ENCODE measurements around the gene COPG2. TPM values are rescaled to one million over a fixed set of nuclear protein-coding genes. Genes with fewer than 3 reads are reported as not detected.

The COPG2 gene
- total and polyA plus RNA-seq, 2 experiments from 2014 or later, result 4.9 to 66.3 TPM

DNA sequence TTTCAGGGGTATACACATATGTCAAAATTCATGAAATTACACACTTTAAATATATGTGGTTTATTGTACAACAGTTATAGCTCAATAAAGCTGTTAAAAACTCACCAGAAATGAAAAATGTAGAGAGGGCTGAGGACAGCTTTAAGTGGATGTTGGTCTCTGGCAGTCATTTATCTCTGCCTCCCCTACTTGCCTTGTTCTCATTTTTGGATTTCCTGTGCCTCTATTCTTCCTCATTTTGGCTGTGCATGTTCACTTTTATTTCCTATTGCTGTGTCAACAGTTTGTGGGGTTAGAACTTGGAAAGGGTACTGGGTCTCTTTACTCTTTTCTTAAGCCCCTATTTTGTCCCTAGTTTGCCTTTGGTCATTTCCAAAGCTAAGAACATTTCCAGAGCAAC is 195.3 kb downstream of the COPG2 start:
- Mint-ChIP-seq H3K27me3 (ENCODE audit: insufficient read depth, low read depth, poor library complexity) (peaks cover 5% of the 10 kb centered on the region), H3K4me1 (peaks cover 20% of the 10 kb centered on the region), H3K27ac (no peak overlapping the region), H3K4me3 (no peak overlapping the region), H3K36me3 (ENCODE audit: low read depth) (no peaks in the 10 kb centered on the region), H3K9me3 (no peaks in the 10 kb centered on the region)
- Histone ChIP-seq H3K27ac (ENCODE audit: low read depth) (no peak overlapping the region), H3F3A (replicated peaks; ENCODE audit: low read depth) (no peaks in the 10 kb centered on the region), H2AFZ (peak overlapping the region; percentile 77), H3K27me3 (ENCODE audit: insufficient read depth) (no peaks in the 10 kb centered on the region), H4K20me1 (replicated peaks; ENCODE audit: insufficient read depth) (no peaks in the 10 kb centered on the region), H3K4me2 (no peak overlapping the region), H3K4me3 (no peak overlapping the region), H3K79me2 (replicated peaks; ENCODE audit: insufficient read depth) (no peaks in the 10 kb centered on the region), H3K9me2 (ENCODE audit: insufficient read depth) (no peaks in the 10 kb centered on the region), H3K4me1 (ENCODE audit: insufficient read depth) (peaks cover 9% of the 10 kb centered on the region; the same call in 1 of the 2 replicates), H3K36me3 (ENCODE audit: insufficient read depth) (no peaks in the 10 kb centered on the region)
- TF ChIP-seq, protein P1, sequence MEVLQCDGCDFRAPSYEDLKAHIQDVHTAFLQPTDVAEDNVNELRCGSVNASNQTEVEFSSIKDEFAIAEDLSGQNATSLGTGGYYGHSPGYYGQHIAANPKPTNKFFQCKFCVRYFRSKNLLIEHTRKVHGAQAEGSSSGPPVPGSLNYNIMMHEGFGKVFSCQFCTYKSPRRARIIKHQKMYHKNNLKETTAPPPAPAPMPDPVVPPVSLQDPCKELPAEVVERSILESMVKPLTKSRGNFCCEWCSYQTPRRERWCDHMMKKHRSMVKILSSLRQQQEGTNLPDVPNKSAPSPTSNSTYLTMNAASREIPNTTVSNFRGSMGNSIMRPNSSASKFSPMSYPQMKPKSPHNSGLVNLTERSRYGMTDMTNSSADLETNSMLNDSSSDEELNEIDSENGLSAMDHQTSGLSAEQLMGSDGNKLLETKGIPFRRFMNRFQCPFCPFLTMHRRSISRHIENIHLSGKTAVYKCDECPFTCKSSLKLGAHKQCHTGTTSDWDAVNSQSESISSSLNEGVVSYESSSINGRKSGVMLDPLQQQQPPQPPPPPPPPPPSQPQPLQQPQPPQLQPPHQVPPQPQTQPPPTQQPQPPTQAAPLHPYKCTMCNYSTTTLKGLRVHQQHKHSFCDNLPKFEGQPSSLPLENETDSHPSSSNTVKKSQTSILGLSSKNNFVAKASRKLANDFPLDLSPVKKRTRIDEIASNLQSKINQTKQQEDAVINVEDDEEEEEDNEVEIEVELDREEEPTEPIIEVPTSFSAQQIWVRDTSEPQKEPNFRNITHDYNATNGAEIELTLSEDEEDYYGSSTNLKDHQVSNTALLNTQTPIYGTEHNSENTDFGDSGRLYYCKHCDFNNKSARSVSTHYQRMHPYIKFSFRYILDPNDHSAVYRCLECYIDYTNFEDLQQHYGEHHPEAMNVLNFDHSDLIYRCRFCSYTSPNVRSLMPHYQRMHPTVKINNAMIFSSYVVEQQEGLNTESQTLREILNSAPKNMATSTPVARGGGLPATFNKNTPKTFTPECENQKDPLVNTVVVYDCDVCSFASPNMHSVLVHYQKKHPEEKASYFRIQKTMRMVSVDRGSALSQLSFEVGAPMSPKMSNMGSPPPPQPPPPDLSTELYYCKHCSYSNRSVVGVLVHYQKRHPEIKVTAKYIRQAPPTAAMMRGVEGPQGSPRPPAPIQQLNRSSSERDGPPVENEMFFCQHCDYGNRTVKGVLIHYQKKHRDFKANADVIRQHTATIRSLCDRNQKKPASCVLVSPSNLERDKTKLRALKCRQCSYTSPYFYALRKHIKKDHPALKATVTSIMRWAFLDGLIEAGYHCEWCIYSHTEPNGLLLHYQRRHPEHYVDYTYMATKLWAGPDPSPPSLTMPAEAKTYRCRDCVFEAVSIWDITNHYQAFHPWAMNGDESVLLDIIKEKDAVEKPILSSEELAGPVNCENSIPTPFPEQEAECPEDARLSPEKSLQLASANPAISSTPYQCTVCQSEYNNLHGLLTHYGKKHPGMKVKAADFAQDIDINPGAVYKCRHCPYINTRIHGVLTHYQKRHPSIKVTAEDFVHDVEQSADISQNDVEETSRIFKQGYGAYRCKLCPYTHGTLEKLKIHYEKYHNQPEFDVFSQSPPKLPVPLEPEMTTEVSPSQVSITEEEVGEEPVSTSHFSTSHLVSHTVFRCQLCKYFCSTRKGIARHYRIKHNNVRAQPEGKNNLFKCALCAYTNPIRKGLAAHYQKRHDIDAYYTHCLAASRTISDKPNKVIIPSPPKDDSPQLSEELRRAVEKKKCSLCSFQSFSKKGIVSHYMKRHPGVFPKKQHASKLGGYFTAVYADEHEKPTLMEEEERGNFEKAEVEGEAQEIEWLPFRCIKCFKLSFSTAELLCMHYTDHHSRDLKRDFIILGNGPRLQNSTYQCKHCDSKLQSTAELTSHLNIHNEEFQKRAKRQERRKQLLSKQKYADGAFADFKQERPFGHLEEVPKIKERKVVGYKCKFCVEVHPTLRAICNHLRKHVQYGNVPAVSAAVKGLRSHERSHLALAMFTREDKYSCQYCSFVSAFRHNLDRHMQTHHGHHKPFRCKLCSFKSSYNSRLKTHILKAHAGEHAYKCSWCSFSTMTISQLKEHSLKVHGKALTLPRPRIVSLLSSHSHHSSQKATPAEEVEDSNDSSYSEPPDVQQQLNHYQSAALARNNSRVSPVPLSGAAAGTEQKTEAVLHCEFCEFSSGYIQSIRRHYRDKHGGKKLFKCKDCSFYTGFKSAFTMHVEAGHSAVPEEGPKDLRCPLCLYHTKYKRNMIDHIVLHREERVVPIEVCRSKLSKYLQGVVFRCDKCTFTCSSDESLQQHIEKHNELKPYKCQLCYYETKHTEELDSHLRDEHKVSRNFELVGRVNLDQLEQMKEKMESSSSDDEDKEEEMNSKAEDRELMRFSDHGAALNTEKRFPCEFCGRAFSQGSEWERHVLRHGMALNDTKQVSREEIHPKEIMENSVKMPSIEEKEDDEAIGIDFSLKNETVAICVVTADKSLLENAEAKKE (CRISPR knock-in tag; IDR thresholded peaks at IDR 0.05), result no peak
- TF ChIP-seq POLR2AphosphoS5 (IDR thresholded peaks at IDR 0.05; ENCODE audit: low read depth) (no peak), ZNF114 (CRISPR knock-in tag; IDR thresholded peaks at IDR 0.05) (no peak), STAT1 (IDR thresholded peaks at IDR 0.05; ENCODE audit: unreplicated experiment) (no peak), JUNB (IDR thresholded peaks at IDR 0.05; ENCODE audit: unreplicated experiment) (no peak), EZH2phosphoT487 (IDR thresholded peaks at IDR 0.05; ENCODE audit: unreplicated experiment) (no peak), ZNF331 (CRISPR knock-in tag; IDR thresholded peaks at IDR 0.05; ENCODE audit: low read depth) (no peak), EZH2 (IDR thresholded peaks at IDR 0.05; ENCODE audit: low read depth, unreplicated experiment) (no peak), NANOG (IDR thresholded peaks at IDR 0.05; ENCODE audit: borderline replicate concordance) (no peak), CREB1 (CRISPR knock-in tag; IDR thresholded peaks at IDR 0.05; ENCODE audit: low read depth) (no peak)
- TF ChIP-seq, protein P2, sequence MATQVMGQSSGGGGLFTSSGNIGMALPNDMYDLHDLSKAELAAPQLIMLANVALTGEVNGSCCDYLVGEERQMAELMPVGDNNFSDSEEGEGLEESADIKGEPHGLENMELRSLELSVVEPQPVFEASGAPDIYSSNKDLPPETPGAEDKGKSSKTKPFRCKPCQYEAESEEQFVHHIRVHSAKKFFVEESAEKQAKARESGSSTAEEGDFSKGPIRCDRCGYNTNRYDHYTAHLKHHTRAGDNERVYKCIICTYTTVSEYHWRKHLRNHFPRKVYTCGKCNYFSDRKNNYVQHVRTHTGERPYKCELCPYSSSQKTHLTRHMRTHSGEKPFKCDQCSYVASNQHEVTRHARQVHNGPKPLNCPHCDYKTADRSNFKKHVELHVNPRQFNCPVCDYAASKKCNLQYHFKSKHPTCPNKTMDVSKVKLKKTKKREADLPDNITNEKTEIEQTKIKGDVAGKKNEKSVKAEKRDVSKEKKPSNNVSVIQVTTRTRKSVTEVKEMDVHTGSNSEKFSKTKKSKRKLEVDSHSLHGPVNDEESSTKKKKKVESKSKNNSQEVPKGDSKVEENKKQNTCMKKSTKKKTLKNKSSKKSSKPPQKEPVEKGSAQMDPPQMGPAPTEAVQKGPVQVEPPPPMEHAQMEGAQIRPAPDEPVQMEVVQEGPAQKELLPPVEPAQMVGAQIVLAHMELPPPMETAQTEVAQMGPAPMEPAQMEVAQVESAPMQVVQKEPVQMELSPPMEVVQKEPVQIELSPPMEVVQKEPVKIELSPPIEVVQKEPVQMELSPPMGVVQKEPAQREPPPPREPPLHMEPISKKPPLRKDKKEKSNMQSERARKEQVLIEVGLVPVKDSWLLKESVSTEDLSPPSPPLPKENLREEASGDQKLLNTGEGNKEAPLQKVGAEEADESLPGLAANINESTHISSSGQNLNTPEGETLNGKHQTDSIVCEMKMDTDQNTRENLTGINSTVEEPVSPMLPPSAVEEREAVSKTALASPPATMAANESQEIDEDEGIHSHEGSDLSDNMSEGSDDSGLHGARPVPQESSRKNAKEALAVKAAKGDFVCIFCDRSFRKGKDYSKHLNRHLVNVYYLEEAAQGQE (IDR thresholded peaks at IDR 0.05; ENCODE audit: unreplicated experiment), result no peak
- TF ChIP-seq, protein P3, sequence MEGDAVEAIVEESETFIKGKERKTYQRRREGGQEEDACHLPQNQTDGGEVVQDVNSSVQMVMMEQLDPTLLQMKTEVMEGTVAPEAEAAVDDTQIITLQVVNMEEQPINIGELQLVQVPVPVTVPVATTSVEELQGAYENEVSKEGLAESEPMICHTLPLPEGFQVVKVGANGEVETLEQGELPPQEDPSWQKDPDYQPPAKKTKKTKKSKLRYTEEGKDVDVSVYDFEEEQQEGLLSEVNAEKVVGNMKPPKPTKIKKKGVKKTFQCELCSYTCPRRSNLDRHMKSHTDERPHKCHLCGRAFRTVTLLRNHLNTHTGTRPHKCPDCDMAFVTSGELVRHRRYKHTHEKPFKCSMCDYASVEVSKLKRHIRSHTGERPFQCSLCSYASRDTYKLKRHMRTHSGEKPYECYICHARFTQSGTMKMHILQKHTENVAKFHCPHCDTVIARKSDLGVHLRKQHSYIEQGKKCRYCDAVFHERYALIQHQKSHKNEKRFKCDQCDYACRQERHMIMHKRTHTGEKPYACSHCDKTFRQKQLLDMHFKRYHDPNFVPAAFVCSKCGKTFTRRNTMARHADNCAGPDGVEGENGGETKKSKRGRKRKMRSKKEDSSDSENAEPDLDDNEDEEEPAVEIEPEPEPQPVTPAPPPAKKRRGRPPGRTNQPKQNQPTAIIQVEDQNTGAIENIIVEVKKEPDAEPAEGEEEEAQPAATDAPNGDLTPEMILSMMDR (conservative IDR thresholded peaks at IDR 0.05; ENCODE audit: low read depth in 2 of 2), result no peak
- TF ChIP-seq, protein P4, sequence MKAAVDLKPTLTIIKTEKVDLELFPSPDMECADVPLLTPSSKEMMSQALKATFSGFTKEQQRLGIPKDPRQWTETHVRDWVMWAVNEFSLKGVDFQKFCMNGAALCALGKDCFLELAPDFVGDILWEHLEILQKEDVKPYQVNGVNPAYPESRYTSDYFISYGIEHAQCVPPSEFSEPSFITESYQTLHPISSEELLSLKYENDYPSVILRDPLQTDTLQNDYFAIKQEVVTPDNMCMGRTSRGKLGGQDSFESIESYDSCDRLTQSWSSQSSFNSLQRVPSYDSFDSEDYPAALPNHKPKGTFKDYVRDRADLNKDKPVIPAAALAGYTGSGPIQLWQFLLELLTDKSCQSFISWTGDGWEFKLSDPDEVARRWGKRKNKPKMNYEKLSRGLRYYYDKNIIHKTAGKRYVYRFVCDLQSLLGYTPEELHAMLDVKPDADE (IDR thresholded peaks at IDR 0.05), result no peak
- DNase-seq (ENCODE audit: low spot score) (no peak), ATAC-seq (no peak)
